Measurements from ENCODE around the gene TMEM255B. TPM values are rescaled to one million over a fixed set of nuclear protein-coding genes. Genes with fewer than 3 reads are reported as not detected.

Gene TMEM255B
- total and polyA plus RNA-seq, 2 donors (not counting 3 experiments of a cell fraction or from before 2014, with no cell fraction given) = 105 to 121 TPM

- no peak overlapping the region for H3K4me3 ChIP-seq (replicated peaks in 1 of 3; ENCODE audit: insufficient read depth in 1 of 3, low read depth in 1 of 3, low read length in 3 of 3)
- intact Hi-C loops (cut with micrococcal nuclease) = no loop called here
- POLR2A ChIA-PET = no interaction called here
- no peaks in the 10 kb centered on the region for H3K9me1 ChIP-seq (replicated peaks; ENCODE audit: control insufficient read depth, extremely low read depth, insufficient read depth, low read length)
- no peak for DNase-seq (ENCODE audit: low read depth, low spot score)
- H3K4me1 ChIP-seq (ENCODE audit: control insufficient read depth, extremely low read depth, insufficient read depth, low read length) = no peaks in the 10 kb centered on the region
- no peaks in the 10 kb centered on the region for H3K27me3 ChIP-seq (ENCODE audit: control insufficient read depth in 2 of 2, insufficient read depth in 2 of 2, low read length in 2 of 2)
- no peaks in the 10 kb centered on the region for H3K36me3 ChIP-seq (ENCODE audit: control insufficient read depth in 2 of 2, extremely low read depth in 1 of 2, insufficient read depth in 2 of 2, low read length in 2 of 2)
- CTCF ChIA-PET = no interaction called here
- no peaks in the 10 kb centered on the region for H3K9me3 ChIP-seq (replicated peaks; ENCODE audit: control insufficient read depth, insufficient read depth, low read length)
- H4K20me1 ChIP-seq (replicated peaks; ENCODE audit: control insufficient read depth, extremely low read depth, insufficient read depth, low read length) = no peaks in the 10 kb centered on the region
- no peak overlapping the region for H3K9ac ChIP-seq (replicated peaks; ENCODE audit: extremely low read depth, insufficient read depth, low read length)
- BruUV-seq (replicated peaks) = no TSS peak
- H3K27ac ChIP-seq (ENCODE audit: insufficient read depth, low read depth, low read length) = no peak overlapping the region
- H2AFZ ChIP-seq (ENCODE audit: low read depth, low read length) = no peak overlapping the region
- dilution Hi-C loops (cut with MboI; ENCODE audit: extremely low pct_ligation_motif_present, low sequenced_read_pairs) = no loop called here
- no peak for FAIRE-seq
- H3K4me2 ChIP-seq (ENCODE audit: insufficient read depth, low read length) = no peak overlapping the region
- no peaks in the 10 kb centered on the region for H3K79me2 ChIP-seq (ENCODE audit: control insufficient read depth, insufficient read depth, low read length)
- TF ChIP-seq FOS (IDR thresholded peaks at IDR 0.05; ENCODE audit: borderline replicate concordance, insufficient read depth, low read length) (no peak), CTCF (IDR thresholded peaks at IDR 0.05; ENCODE audit: extremely low read depth in 1 of 2, insufficient read depth in 1 of 2, low read depth in 1 of 2, low read length in 2 of 2) (no peak), POLR2AphosphoS5 (IDR thresholded peaks at IDR 0.05; ENCODE audit: insufficient read depth, low read depth, low read length) (no peak), GATA2 (IDR thresholded peaks at IDR 0.05; ENCODE audit: insufficient read depth, insufficient read length, low read depth, low read length) (no peak), MYC (IDR thresholded peaks at IDR 0.05; ENCODE audit: low read depth, low read length) (no peak)
Measured at GRCh38 chr13:113739527-113740285, 19.3 kb upstream of the TMEM255B start.

GRCh38 chr13:113740286-113740556 lies 18.8 kb upstream of the TMEM255B start:
- ChIA-PET POLR2A (no interaction called here), CTCF (interaction anchor here (1.0 kb wide), 1 partner anchor 19 kb away, joined by 3 read pairs; no protein-coding TSS in a partner anchor)
- DNase-seq (ENCODE audit: low read depth, low spot score) (no peak), FAIRE-seq (no peak)
- Histone ChIP-seq H3K4me3 (replicated peaks in 1 of 3; ENCODE audit: insufficient read depth in 1 of 3, low read depth in 1 of 3, low read length in 3 of 3) (no peak overlapping the region), H3K4me1 (ENCODE audit: control insufficient read depth, extremely low read depth, insufficient read depth, low read length) (no peaks in the 10 kb centered on the region), H3K9ac (replicated peaks; ENCODE audit: extremely low read depth, insufficient read depth, low read length) (no peak overlapping the region), H3K4me2 (ENCODE audit: insufficient read depth, low read length) (no peak overlapping the region), H3K27me3 (ENCODE audit: control insufficient read depth in 2 of 2, insufficient read depth in 2 of 2, low read length in 2 of 2) (no peaks in the 10 kb centered on the region), H3K79me2 (ENCODE audit: control insufficient read depth, insufficient read depth, low read length) (no peaks in the 10 kb centered on the region), H3K9me1 (replicated peaks; ENCODE audit: control insufficient read depth, extremely low read depth, insufficient read depth, low read length) (no peaks in the 10 kb centered on the region), H2AFZ (ENCODE audit: low read depth, low read length) (no peak overlapping the region), H3K27ac (ENCODE audit: insufficient read depth, low read depth, low read length) (no peak overlapping the region), H3K9me3 (replicated peaks; ENCODE audit: control insufficient read depth, insufficient read depth, low read length) (no peaks in the 10 kb centered on the region), H3K36me3 (ENCODE audit: control insufficient read depth in 2 of 2, extremely low read depth in 1 of 2, insufficient read depth in 2 of 2, low read length in 2 of 2) (no peaks in the 10 kb centered on the region), H4K20me1 (replicated peaks; ENCODE audit: control insufficient read depth, extremely low read depth, insufficient read depth, low read length) (no peaks in the 10 kb centered on the region)
- BruUV-seq (replicated peaks) = no TSS peak
- intact Hi-C loops (cut with micrococcal nuclease) = no loop called here
- dilution Hi-C loops (cut with MboI; ENCODE audit: extremely low pct_ligation_motif_present, low sequenced_read_pairs) = no loop called here
- no peak for TF ChIP-seq MAX (IDR thresholded peaks at IDR 0.05; ENCODE audit: insufficient read depth, insufficient read length)
- no peak for TF ChIP-seq EZH2 (IDR thresholded peaks at IDR 0.05; ENCODE audit: borderline replicate concordance, low read depth, low read length, severe bottlenecking)
- TF ChIP-seq POLR2AphosphoS5 (IDR thresholded peaks at IDR 0.05; ENCODE audit: insufficient read depth, low read depth, low read length) = no peak
- no peak for TF ChIP-seq FOS (IDR thresholded peaks at IDR 0.05; ENCODE audit: borderline replicate concordance, insufficient read depth, low read length)
- no peak for TF ChIP-seq JUN (IDR thresholded peaks at IDR 0.05; ENCODE audit: borderline replicate concordance, insufficient read depth, insufficient read length, low read depth)
- no peak for TF ChIP-seq MYC (IDR thresholded peaks at IDR 0.05; ENCODE audit: low read depth, low read length)
- TF ChIP-seq CTCF (IDR thresholded peaks at IDR 0.05; ENCODE audit: extremely low read depth in 1 of 2, insufficient read depth in 1 of 2, low read depth in 1 of 2, low read length in 2 of 2) = no peak
- no peak for TF ChIP-seq GATA2 (IDR thresholded peaks at IDR 0.05; ENCODE audit: insufficient read depth, insufficient read length, low read depth, low read length)
- no peak for TF ChIP-seq POLR2A (IDR thresholded peaks at IDR 0.05; ENCODE audit: low read depth, low read length)
